Stimulated activated CD4-positive, alpha-beta T cell treated with anti-CD3 and anti-CD28 coated beads, TNF-alpha, amount 100 ng/mL, for 24 hours (primary cell): ENCODE measurements around the gene GALNT9.
"Not testable (repeated sequence)": the region's sequence is repeated elsewhere in the genome, so short reads cannot be mapped to it uniquely, and the experiment has no call there.

ENCODE experiments used
- DNase-seq, 3 experiments: peaks; one replicate each; pipeline ENCODE4 v3.0.0-alpha.2; 2020; ENCODE audit warnings: low read depth in 3 of 3

GALNT9 gene

GRCh38 chr12:132196873-132197390, 132.5 kb downstream of the GALNT9 start:
- DNase-seq = no peak

- no peak for DNase-seq
Measured at GRCh38 chr12:132196038-132196872, 133.1 kb downstream of the GALNT9 start.

- DNase-seq = not testable (repeated sequence)
Measured at GRCh38 chr12:132195242-132195641, 134.1 kb downstream of the GALNT9 start.

- no peak for DNase-seq
Measured at GRCh38 chr12:132194556-132194955, 134.8 kb downstream of the GALNT9 start.

- no peak for DNase-seq
Measured at GRCh38 chr12:132194056-132194455, 135.3 kb downstream of the GALNT9 start.

GRCh38 chr12:132191715-132192553, 137.5 kb downstream of the GALNT9 start:
- no peak for DNase-seq

- DNase-seq = no peak
Measured at GRCh38 chr12:132190834-132191500, 138.4 kb downstream of the GALNT9 start.

- no peak for DNase-seq
Measured at GRCh38 chr12:132190012-132190755, 139.2 kb downstream of the GALNT9 start.

- peak; percentile 86 to 94 (median 92) for DNase-seq
Measured at GRCh38 chr12:132189378-132190011, 139.9 kb downstream of the GALNT9 start.

GRCh38 chr12:132188916-132189325, 140.5 kb downstream of the GALNT9 start:
- DNase-seq = no peak

GRCh38 chr12:132188451-132188901, 140.9 kb downstream of the GALNT9 start:
- no peak for DNase-seq

- DNase-seq = no peak
Measured at GRCh38 chr12:132187646-132188450, 141.5 kb downstream of the GALNT9 start.

- DNase-seq = no peak
Measured at GRCh38 chr12:132186857-132187620, 142.3 kb downstream of the GALNT9 start.

- no peak for DNase-seq
Measured at GRCh38 chr12:132186208-132186856, 143.1 kb downstream of the GALNT9 start.

- DNase-seq = no peak
Measured at GRCh38 chr12:132185705-132186104, 143.7 kb downstream of the GALNT9 start.

- DNase-seq = no peak
Measured at GRCh38 chr12:132182711-132183365, 146.6 kb downstream of the GALNT9 start.

GRCh38 chr12:132182206-132182710, 147.1 kb downstream of the GALNT9 start:
- DNase-seq = no peak
